HEK293T (cell line): ENCODE measurements around the gene SH3RF3.

Experiments used
- FOXA1 ChIP-seq: fragments of 450-650 bp; IDR thresholded peaks from 2 replicates; pipeline ENCODE4 v1.6.1; 2016; ENCODE audit warnings: mild to moderate bottlenecking
- FOXK2 ChIP-seq: fragments of 450-650 bp; IDR thresholded peaks from 2 replicates; pipeline ENCODE4 v1.6.1; 2016; ENCODE audit warnings: mild to moderate bottlenecking
- FOXM1 ChIP-seq: fragments of 450-650 bp; IDR thresholded peaks from 2 replicates; pipeline ENCODE4 v1.6.1; 2017; ENCODE audit warnings: mild to moderate bottlenecking, borderline replicate concordance
- HDGF ChIP-seq: fragments of 450-650 bp; IDR thresholded peaks from 2 replicates; pipeline ENCODE4 v1.6.1; 2017; ENCODE audit warnings: antibody characterized with exemption, borderline replicate concordance
- SP1 ChIP-seq: fragments of 450-650 bp; IDR thresholded peaks from 2 replicates; pipeline ENCODE4 v1.6.1; 2017
- TARDBP ChIP-seq: fragments of 450-650 bp; IDR thresholded peaks from 2 replicates; pipeline ENCODE4 v1.6.1; 2016
- ZNF384 ChIP-seq: fragments of 450-650 bp; IDR thresholded peaks from 2 replicates; pipeline ENCODE4 v1.6.1; 2016

DNA sequence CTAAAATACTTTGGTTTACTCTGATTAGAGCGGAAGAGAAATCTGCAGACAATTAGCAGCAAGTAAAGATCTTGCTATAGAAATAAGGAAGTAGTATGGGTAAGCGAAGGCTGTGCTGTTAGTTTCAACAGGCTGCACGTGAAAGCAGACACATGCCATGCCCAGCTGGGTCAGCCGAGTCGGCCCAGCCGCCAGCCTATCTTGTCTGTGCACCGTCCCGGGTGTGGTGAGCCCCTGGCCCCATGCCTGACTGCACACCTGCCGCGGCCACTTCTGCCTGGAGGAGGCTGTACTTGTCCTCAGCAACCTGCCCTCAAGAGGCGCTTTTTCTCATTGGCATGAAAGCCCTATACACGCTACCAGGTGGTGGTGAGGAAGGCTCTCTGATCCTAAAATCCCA lies 299.3 kb downstream of the SH3RF3 start:
- TF ChIP-seq FOXM1 (no peak), FOXA1 (no peak), ZNF384 (no peak), TARDBP (no peak), FOXK2 (no peak), SP1 (no peak), HDGF (no peak)
